OCI-LY7 (cell line): ENCODE results near the gene MYZAP. TPM values are rescaled to one million over a fixed set of nuclear protein-coding genes. Genes with fewer than 3 reads are reported as not detected.

ENCODE experiments used
- BruUV-seq: library from RNA; stranded (reverse); fragments of 400-500 nt; replicated peaks from 2 replicates; lab custom pipeline; 2021; lab: Mats Ljungman, UMichigan
- CTCF ChIA-PET: fragments of 300-600 bp; sonication (Branson Sonifier 250); formaldehyde crosslinking; loops from one replicate; lab custom pipeline; 2022; ENCODE audit warnings: antibody characterized with exemption; ENCODE audit not compliant: unreplicated experiment; lab: Charles Lee
- POLR2A ChIA-PET: fragments of 300-600 bp; sonication (Branson Sonifier 250); formaldehyde crosslinking; loops from one replicate; lab custom pipeline; 2022; ENCODE audit warnings: antibody characterized with exemption; lab: Charles Lee
- DNase-seq: peaks from one replicate; pipeline ENCODE4 v3.0.0-alpha.2; 2015; ENCODE audit warnings: low spot score
- H2AFZ ChIP-seq: fragments of 200-600 bp; sonication (generic), shearing (Covaris generic); 2 replicates; pipeline ENCODE4 v1.6.1; 2014; ENCODE audit warnings: mild to moderate bottlenecking, antibody characterized with exemption, low read length, moderate library complexity
- H3K27ac ChIP-seq: fragments of 200-600 bp; sonication (generic); 2 replicates; pipeline ENCODE4 v1.5.1; 2014; ENCODE audit warnings: mixed run types, low read depth, mild to moderate bottlenecking, moderate library complexity, low read length, inconsistent platforms; ENCODE audit not compliant: poor library complexity, severe bottlenecking
- H3K36me3 ChIP-seq: fragments of 200-600 bp; sonication (generic); 2 replicates; pipeline ENCODE4 v1.6.1; 2014; ENCODE audit warnings: mild to moderate bottlenecking, antibody characterized with exemption, low read length, moderate library complexity, mixed read lengths; ENCODE audit not compliant: insufficient read depth
- H3K4me1 ChIP-seq: fragments of 200-600 bp; sonication (generic); 2 replicates; pipeline ENCODE4 v1.5.1; 2014; ENCODE audit warnings: mild to moderate bottlenecking, low read length; ENCODE audit not compliant: insufficient read depth, poor library complexity, severe bottlenecking
- H3K4me2 ChIP-seq: fragments of 200-600 bp; sonication (generic); 2 replicates; pipeline ENCODE4 v1.6.1; 2014; ENCODE audit warnings: mild to moderate bottlenecking, low read length
- H3K4me3 ChIP-seq: fragments of 200-600 bp; sonication (generic); 2 replicates; pipeline ENCODE4 v1.5.1; 2014; ENCODE audit warnings: mild to moderate bottlenecking, low read depth, low read length; ENCODE audit not compliant: poor library complexity, severe bottlenecking
- H3K79me2 ChIP-seq: fragments of 200-600 bp; sonication (generic); 2 replicates; pipeline ENCODE4 v1.6.1; 2016; ENCODE audit warnings: low read depth, mild to moderate bottlenecking, low read length, moderate library complexity, mixed read lengths; ENCODE audit not compliant: insufficient read depth
- H3K9me2 ChIP-seq: fragments of 200-600 bp; sonication (generic); 2 replicates; pipeline ENCODE4 v1.6.1; 2016; ENCODE audit warnings: mild to moderate bottlenecking, low read length, mixed read lengths; ENCODE audit not compliant: insufficient read depth
- H3K9me3 ChIP-seq: fragments of 200-600 bp; sonication (generic); 2 replicates; pipeline ENCODE4 v1.6.1; 2014; ENCODE audit warnings: mild to moderate bottlenecking, mixed run types, low read length, mixed read lengths
- H4K20me1 ChIP-seq: fragments of 200-600 bp; sonication (generic); 2 replicates; pipeline ENCODE4 v1.6.1; 2014; ENCODE audit warnings: mild to moderate bottlenecking, antibody characterized with exemption, low read length, moderate library complexity, mixed read lengths; ENCODE audit not compliant: insufficient read depth
- EZH2phosphoT487 ChIP-seq: fragments of 200-600 bp; sonication (generic); IDR thresholded peaks from 2 replicates; pipeline ENCODE4 v1.6.1; 2018; ENCODE audit warnings: low read depth, borderline replicate concordance, mild to moderate bottlenecking, mixed run types, antibody characterized with exemption, low read length, moderate library complexity, mixed read lengths
- intact Hi-C: fragments of 100-400 bp; cut with micrococcal nuclease; formaldehyde crosslinking; loops from one replicate; pipeline ENCODE4 v1.10.0; 2022; ENCODE audit not compliant: unreplicated experiment
- total RNA-seq, 2 experiments: library from RNA; depleted of rRNA in 1 of 2; stranded (reverse); fragments of >200 nt in 1 of 2; shearing (Covaris generic) in 1 of 2; gene quantifications; 2 replicates each; pipeline ENCODE4 v1.2.3, GENCODE V29; 2014 to 2022
- TF ChIP-seq, protein P1 (sequence below): fragments of 200-600 bp; sonication (generic); conservative IDR thresholded peaks from 2 replicates; pipeline ENCODE4 v1.5.1; 2014; ENCODE audit warnings: mild to moderate bottlenecking, antibody characterized with exemption, low read length, moderate library complexity, mixed read lengths

Gene MYZAP
- total RNA-seq, 2 experiments from 2014 or later: not detected

DNA sequence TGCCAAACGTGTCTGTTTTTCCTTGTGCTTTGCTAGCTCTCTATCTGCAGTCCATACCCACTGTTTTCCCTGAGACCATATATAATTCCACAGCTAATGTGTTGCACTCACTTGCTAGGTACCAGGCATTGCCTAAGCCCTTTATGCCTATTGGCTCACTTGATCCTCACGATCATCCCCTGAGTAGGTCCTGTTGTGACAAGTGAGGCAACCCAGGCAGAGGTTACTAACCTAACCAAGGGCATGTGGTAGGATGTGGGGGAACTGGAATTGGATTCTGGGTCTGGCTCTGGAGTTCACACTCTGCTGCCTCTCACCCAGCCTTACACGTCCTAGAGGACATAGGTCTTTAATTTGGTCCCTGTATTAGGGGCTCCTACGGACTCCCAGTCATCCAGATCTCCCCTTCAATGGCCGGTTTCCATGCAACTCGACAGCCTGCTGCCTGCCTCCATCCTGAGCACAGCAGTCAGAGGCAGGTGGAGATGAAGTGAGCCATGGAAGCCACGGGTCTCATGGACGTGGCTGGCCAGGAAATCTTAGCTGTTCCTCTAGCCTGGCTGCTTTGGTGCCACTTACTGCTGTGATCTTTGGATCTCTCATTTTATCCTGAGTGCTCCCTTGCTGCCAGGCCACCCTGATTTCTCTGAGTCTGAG lies 38.9 kb upstream of the MYZAP start:
- TF ChIP-seq EZH2phosphoT487: no peak
- TF ChIP-seq, protein P1, sequence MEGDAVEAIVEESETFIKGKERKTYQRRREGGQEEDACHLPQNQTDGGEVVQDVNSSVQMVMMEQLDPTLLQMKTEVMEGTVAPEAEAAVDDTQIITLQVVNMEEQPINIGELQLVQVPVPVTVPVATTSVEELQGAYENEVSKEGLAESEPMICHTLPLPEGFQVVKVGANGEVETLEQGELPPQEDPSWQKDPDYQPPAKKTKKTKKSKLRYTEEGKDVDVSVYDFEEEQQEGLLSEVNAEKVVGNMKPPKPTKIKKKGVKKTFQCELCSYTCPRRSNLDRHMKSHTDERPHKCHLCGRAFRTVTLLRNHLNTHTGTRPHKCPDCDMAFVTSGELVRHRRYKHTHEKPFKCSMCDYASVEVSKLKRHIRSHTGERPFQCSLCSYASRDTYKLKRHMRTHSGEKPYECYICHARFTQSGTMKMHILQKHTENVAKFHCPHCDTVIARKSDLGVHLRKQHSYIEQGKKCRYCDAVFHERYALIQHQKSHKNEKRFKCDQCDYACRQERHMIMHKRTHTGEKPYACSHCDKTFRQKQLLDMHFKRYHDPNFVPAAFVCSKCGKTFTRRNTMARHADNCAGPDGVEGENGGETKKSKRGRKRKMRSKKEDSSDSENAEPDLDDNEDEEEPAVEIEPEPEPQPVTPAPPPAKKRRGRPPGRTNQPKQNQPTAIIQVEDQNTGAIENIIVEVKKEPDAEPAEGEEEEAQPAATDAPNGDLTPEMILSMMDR: no peak

DNA sequence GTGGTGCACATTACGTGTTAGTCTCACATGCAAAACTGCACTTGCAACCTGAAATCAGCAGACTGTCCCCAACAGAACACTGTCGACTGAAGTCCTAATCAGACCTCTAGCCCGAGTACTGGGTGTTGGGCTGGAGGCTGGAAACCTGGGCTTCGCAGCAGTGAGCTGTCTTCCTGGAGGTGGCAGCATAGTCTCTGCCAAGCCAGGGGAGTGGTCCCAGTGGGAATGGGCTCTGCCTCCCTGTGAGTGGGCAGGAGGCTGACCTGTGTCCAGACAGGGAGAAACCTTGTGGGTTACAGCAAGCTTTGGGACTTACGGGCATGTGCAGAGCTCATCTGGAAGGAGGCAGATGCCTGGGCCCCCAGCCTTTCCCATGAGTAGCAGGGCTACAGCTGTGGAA lies 38.2 kb upstream of the MYZAP start:
- Histone ChIP-seq H3K9me2 (no peaks in the 10 kb centered on the region), H3K4me1 (no peaks in the 10 kb centered on the region), H3K4me2 (no peak overlapping the region), H4K20me1 (no peaks in the 10 kb centered on the region), H3K27ac (no peak overlapping the region), H3K9me3 (no peaks in the 10 kb centered on the region), H3K79me2 (no peaks in the 10 kb centered on the region), H3K36me3 (no peaks in the 10 kb centered on the region), H3K4me3 (no peak overlapping the region), H2AFZ (no peak overlapping the region)
- intact Hi-C loops: no loop called here
- ChIA-PET CTCF (no interaction called here), POLR2A (no interaction called here)
- no peak for DNase-seq
- BruUV-seq: no TSS peak
- no peak for TF ChIP-seq EZH2phosphoT487
- TF ChIP-seq, protein P1: no peak

More for the DNA sequence above, 38.9 kb upstream of the MYZAP start:
- H3K4me1 ChIP-seq: no peaks in the 10 kb centered on the region
- BruUV-seq: no TSS peak
- no peak for DNase-seq
- intact Hi-C loops: no loop called here
- no peaks in the 10 kb centered on the region for H3K36me3 ChIP-seq
- no peaks in the 10 kb centered on the region for H4K20me1 ChIP-seq
- no peaks in the 10 kb centered on the region for H3K79me2 ChIP-seq
- ChIA-PET POLR2A (no interaction called here), CTCF (no interaction called here)
- H3K9me2 ChIP-seq: no peaks in the 10 kb centered on the region
- no peak overlapping the region for H3K4me3 ChIP-seq
- no peak overlapping the region for H3K27ac ChIP-seq
- H3K9me3 ChIP-seq: no peaks in the 10 kb centered on the region
- H2AFZ ChIP-seq: no peak overlapping the region
- H3K4me2 ChIP-seq: no peak overlapping the region

DNA sequence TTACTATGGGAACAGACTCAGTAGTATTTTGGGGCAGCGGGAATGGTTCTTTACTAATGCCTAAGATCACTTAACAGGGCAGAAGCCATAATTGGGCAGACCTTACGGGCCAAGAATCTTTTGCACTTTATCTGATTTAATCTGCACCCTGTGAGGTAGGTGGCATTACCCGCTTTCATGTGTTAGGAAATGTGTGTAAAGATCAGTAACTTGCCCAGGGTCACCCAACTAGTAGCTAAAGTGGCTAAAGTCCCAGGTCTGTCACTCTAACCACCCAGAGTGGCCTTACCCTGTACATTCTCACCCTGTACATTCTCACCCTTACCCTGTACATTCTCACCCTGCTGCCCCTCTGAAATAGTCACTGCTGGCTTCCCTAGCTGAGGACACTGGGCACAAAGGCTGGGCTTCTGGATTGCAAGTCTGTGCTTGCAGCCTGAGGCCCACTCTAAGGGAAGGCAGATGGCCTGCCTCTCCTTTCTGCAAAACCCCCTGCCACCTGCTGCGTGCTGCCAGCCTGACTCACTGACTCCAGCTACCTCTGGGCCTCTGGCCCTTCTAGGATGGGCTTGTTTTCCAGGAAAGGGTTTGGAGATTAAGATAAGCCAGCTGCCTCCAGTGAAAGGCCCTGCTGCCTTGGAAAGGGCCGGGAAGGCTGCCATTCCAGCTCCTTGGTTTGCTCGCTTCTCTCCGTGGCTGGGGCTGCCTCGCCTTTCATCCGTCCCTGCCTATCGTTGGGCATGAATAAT lies 37.5 kb upstream of the MYZAP start:
- Histone ChIP-seq H3K9me3 (no peaks in the 10 kb centered on the region), H3K4me1 (no peaks in the 10 kb centered on the region), H2AFZ (no peak overlapping the region), H3K36me3 (no peaks in the 10 kb centered on the region), H3K9me2 (no peaks in the 10 kb centered on the region), H3K79me2 (no peaks in the 10 kb centered on the region), H3K4me2 (no peak overlapping the region), H3K4me3 (no peak overlapping the region), H4K20me1 (no peaks in the 10 kb centered on the region), H3K27ac (no peak overlapping the region)
- no peak for DNase-seq
- intact Hi-C loops: no loop called here
- ChIA-PET POLR2A (no interaction called here), CTCF (no interaction called here)
- no peak for TF ChIP-seq EZH2phosphoT487
- TF ChIP-seq, protein P1: no peak
- no TSS peak for BruUV-seq
